PC-9 (cell line): ENCODE measurements around the gene LRIG2.

Experiments
- EZH2 ChIP-seq: fragments of 200-600 bp; sonication (generic); IDR thresholded peaks from 2 replicates; pipeline ENCODE4 v1.8.0; 2017; ENCODE audit warnings: antibody characterized with exemption, low read depth
- TF ChIP-seq, protein P1 (sequence below): fragments of 200-600 bp; sonication (generic); conservative IDR thresholded peaks from 2 replicates; pipeline ENCODE4 v1.6.1; 2017; ENCODE audit warnings: mixed run types, antibody characterized with exemption, mild to moderate bottlenecking, moderate library complexity

DNA sequence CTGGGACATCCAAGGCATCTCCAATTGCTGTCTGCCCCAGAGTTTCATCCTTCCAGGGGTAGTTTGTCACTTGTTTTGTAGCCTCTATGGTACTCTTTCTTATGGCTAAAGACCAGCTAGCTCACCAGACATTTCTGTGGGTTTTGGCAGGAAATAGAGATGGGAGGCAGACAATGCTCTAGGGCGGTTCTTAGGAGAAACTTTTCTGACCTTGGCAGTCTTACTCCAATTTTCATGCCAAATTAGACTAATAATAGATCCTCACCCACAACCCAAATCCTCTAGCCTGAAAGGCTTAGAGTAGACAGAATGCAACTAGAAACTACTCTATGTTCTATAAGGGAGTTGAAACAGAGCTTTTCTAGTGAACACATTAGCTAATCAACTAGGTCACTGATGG, 69.8 kb downstream of the LRIG2 start:
- TF ChIP-seq, protein P1, sequence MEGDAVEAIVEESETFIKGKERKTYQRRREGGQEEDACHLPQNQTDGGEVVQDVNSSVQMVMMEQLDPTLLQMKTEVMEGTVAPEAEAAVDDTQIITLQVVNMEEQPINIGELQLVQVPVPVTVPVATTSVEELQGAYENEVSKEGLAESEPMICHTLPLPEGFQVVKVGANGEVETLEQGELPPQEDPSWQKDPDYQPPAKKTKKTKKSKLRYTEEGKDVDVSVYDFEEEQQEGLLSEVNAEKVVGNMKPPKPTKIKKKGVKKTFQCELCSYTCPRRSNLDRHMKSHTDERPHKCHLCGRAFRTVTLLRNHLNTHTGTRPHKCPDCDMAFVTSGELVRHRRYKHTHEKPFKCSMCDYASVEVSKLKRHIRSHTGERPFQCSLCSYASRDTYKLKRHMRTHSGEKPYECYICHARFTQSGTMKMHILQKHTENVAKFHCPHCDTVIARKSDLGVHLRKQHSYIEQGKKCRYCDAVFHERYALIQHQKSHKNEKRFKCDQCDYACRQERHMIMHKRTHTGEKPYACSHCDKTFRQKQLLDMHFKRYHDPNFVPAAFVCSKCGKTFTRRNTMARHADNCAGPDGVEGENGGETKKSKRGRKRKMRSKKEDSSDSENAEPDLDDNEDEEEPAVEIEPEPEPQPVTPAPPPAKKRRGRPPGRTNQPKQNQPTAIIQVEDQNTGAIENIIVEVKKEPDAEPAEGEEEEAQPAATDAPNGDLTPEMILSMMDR, result no peak
- no peak for TF ChIP-seq EZH2
